ENCODE results near the gene SRGAP2C.
"Not testable (repeated sequence)": the region's sequence is repeated elsewhere in the genome, so short reads cannot be mapped to it uniquely, and the experiment has no call there.

SRGAP2C gene

GRCh38 chr1:121317491-121318468 is 133.0 kb downstream of the SRGAP2C start:
- not testable (repeated sequence) for FAIRE-seq; DNase-seq (ENCODE audit: insufficient read length, low spot score)

GRCh38 chr1:121318687-121319086 is 133.9 kb downstream of the SRGAP2C start:
- not testable (repeated sequence) for DNase-seq (ENCODE audit: insufficient read length, low spot score); FAIRE-seq

GRCh38 chr1:121321660-121322059 is 136.9 kb downstream of the SRGAP2C start:
- FAIRE-seq; DNase-seq (ENCODE audit: insufficient read length, low spot score): not testable (repeated sequence)

GRCh38 chr1:121324726-121325125 is 140.0 kb downstream of the SRGAP2C start:
- FAIRE-seq; DNase-seq (ENCODE audit: insufficient read length, low spot score): not testable (repeated sequence)

- DNase-seq (ENCODE audit: insufficient read length, low spot score); FAIRE-seq: not testable (repeated sequence)
Measured at GRCh38 chr1:121332141-121332540, 147.4 kb downstream of the SRGAP2C start.

GRCh38 chr1:121332599-121333562 is 148.1 kb downstream of the SRGAP2C start:
- DNase-seq (ENCODE audit: insufficient read length, low spot score); FAIRE-seq: not testable (repeated sequence)

GRCh38 chr1:121337958-121338357 is 153.2 kb downstream of the SRGAP2C start:
- FAIRE-seq; DNase-seq (ENCODE audit: insufficient read length, low spot score): not testable (repeated sequence)

- DNase-seq (ENCODE audit: insufficient read length, low spot score); FAIRE-seq: not testable (repeated sequence)
Measured at GRCh38 chr1:121339611-121340010, 154.8 kb downstream of the SRGAP2C start.

- not testable (repeated sequence) for DNase-seq (ENCODE audit: insufficient read length, low spot score); FAIRE-seq
Measured at GRCh38 chr1:121343311-121343906, 158.6 kb downstream of the SRGAP2C start.

- DNase-seq (ENCODE audit: insufficient read length, low spot score); FAIRE-seq: not testable (repeated sequence)
Measured at GRCh38 chr1:121344355-121344754, 159.6 kb downstream of the SRGAP2C start.

- not testable (repeated sequence) for DNase-seq (ENCODE audit: insufficient read length, low spot score); FAIRE-seq
Measured at GRCh38 chr1:121346654-121347053, 161.9 kb downstream of the SRGAP2C start.

- not testable (repeated sequence) for DNase-seq (ENCODE audit: insufficient read length, low spot score); FAIRE-seq
Measured at GRCh38 chr1:121347476-121347875, 162.7 kb downstream of the SRGAP2C start.

GRCh38 chr1:121348115-121348514 is 163.3 kb downstream of the SRGAP2C start:
- DNase-seq (ENCODE audit: insufficient read length, low spot score); FAIRE-seq: not testable (repeated sequence)

GRCh38 chr1:121349332-121349967 is 164.7 kb downstream of the SRGAP2C start:
- FAIRE-seq; DNase-seq (ENCODE audit: insufficient read length, low spot score): not testable (repeated sequence)

GRCh38 chr1:121355711-121356420 is 171.1 kb downstream of the SRGAP2C start:
- not testable (repeated sequence) for FAIRE-seq; DNase-seq (ENCODE audit: insufficient read length, low spot score)

- not testable (repeated sequence) for FAIRE-seq
Measured at GRCh38 chr1:121356819-121357218, 172.0 kb downstream of the SRGAP2C start.

GRCh38 chr1:121360531-121360930 is 175.8 kb downstream of the SRGAP2C start:
- DNase-seq (ENCODE audit: insufficient read length, low spot score); FAIRE-seq: not testable (repeated sequence)

More at GRCh38 chr1:121356819-121357218, 172.0 kb downstream of the SRGAP2C start:
- not testable (repeated sequence) for DNase-seq (ENCODE audit: insufficient read length, low spot score)
